CD4-positive, alpha-beta T cell treated with Interleukin-10 for 1 hour (primary cell): ENCODE measurements around the gene SCG2.

Experiments
- DNase-seq: peaks from one replicate; pipeline ENCODE4 v3.0.0-alpha.2; 2020

Gene SCG2, protein sequence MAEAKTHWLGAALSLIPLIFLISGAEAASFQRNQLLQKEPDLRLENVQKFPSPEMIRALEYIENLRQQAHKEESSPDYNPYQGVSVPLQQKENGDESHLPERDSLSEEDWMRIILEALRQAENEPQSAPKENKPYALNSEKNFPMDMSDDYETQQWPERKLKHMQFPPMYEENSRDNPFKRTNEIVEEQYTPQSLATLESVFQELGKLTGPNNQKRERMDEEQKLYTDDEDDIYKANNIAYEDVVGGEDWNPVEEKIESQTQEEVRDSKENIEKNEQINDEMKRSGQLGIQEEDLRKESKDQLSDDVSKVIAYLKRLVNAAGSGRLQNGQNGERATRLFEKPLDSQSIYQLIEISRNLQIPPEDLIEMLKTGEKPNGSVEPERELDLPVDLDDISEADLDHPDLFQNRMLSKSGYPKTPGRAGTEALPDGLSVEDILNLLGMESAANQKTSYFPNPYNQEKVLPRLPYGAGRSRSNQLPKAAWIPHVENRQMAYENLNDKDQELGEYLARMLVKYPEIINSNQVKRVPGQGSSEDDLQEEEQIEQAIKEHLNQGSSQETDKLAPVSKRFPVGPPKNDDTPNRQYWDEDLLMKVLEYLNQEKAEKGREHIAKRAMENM

DNA sequence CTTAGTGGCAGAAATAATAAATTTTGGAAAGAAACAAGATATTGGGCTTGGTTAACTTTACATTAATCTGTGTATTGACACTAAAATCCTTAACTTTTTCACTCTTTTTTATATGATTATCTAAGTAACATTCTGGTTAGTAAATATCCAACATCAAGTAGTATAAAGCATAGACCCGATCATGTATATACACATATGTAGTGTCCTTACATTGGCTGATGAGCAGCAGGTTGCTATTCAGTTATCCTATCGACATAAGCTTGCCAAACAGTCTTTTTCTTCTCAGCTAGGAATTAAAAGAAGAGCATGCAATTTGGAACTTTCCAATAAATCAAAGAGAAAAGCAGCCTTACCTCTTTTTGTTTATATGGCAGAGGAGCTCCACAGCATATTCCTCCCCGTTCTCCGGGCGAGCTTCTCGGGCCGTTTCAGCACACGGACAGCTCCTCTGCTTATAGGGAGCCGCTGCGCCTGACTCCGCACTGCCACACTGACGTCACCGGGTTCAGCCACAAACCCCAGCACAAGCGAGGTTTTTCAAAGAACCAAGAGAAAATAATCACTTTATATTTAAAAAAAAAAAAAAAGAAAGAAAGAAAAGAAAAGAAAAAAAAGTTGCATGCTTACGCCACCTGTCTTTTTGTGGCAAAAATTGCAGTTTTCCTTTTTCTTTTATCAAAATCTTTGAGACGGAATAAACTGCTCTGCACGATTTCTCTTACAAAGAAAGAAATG, at the start of gene SCG2:
TSS of gene SCG2 (minus strand) at position 430 of the 735 bp plus-strand sequence. CDS start 3,079 bp downstream, outside the sequence.
- peak; percentile 5 for DNase-seq

DNA sequence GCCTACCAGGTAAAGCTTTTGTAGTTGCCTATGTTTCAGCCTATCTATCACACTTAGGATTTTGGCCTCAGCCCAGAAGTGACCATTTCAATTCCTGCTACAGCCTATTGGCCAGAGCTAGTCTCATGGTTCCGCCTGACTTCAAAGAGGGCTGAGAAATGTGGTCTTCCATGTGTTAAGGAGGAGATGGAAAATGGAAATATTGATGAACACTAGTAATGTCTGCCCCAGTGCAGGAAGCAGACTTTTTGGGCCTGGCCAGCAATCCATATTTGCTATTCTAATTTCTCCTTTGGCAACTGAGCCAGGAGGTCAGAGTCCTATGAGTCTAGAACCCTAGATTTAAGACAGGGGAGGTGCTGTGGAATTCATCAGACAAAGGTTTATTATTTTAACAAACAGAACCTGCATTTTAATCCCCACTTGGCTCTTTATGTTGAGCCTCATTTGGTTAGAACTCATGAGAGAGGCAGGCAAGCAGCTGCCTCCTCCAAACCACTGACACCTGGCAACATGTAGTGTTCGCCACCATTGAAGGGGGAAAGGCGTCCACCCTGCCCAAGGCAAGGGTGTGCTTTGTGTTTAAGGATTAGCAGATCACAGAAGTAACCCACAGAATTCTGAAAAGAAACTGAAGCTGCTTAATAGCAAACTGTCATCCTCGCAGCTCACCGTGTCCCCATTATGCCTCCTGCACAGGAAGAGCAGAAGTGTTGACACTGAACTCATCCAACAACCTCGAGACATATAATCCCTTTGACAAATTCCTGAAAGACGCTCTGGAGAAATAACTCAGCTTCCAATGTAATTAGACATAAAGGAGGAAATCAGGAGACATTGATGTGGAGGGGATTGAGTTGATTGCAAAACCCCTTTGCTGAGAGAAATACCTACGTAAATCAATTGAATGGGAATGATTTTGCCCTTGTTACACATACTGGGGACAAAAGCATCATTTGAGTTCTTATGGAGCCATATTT, 47.7 kb upstream of the SCG2 start:
- no peak for DNase-seq

DNA sequence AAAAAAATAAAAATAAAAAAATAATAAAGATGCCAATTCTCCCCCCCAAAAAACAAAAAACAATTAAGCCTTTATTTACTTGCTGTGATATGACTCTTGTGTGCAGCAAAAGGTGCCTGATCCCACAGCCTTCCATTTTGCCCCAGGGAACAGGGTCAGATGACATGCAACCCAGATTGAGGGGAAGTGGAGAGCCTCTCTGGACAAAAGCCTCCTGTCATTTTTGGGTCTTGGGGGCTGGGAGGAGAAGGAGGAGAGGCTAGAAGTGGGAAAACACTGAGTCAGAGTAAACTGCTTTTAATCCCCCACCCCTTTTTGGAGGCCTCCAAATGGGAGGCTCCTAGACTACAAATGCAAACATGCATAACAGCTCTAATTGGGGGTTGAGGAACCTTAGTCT, 46.6 kb upstream of the SCG2 start:
- no peak for DNase-seq

- no peak for DNase-seq
Observed at GRCh38 chr2:223647258-223647952, 45.2 kb upstream of the SCG2 start.

GRCh38 chr2:223644136-223644535, 42.0 kb upstream of the SCG2 start:
- no peak for DNase-seq

DNA sequence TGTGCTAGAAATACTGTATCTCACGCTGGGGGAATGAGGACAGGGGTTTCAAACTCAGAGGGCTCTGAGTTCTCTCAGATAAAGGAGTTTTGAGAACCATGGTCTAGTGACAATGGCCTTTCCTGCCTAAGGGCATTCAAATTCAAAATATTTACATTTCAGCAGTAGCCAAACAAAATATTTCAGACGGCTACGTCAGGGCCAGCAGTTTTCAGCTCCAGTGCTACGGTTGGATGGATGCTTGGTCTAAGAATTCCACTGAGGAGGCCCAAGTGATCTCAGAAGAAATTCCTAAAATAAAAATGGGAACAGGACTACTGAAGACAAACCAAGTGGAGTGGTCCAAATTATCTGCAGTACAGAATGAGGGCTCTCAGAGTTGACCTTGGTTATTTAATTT, 41.1 kb upstream of the SCG2 start:
- DNase-seq: no peak

- no peak for DNase-seq
Observed at GRCh38 chr2:223642506-223642905, 40.3 kb upstream of the SCG2 start.

DNA sequence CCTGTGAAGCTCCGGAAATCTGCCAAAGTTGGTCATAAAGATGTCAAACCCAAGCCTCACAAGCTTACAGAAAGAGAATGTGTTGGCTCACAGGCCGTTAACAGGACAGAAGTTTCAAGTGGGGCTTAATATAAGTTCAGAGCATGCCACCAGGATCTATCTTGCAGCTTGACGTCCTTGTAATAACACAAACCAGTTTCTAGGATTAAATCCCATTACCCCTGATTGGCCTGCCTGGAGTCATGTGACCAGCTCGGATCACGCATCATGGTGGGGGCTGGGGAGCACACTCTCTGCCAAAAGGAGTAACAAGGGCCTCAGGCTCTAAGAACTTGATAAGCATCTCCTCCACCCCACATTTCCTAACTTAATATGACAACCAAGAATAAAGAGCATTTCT, 38.9 kb upstream of the SCG2 start:
- no peak for DNase-seq

DNA sequence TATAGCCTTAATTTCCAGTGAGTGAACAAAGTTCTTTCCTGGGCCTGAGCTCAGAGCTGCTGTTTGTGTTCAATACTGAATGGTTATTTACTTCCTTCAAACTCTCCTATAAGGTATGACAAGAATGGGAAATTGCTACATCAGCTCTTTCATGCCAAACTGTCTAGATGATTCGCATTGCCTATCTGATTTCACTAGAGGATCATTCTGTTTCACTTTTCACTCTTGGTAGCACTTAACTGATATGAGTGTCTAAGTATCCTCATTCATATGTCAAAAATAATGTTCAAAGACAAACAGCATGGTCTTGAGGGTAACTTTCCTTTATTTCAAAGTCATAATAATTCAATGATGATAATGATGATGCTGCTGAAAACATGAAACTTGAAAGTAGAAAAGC, 32.9 kb upstream of the SCG2 start:
- no peak for DNase-seq

DNA sequence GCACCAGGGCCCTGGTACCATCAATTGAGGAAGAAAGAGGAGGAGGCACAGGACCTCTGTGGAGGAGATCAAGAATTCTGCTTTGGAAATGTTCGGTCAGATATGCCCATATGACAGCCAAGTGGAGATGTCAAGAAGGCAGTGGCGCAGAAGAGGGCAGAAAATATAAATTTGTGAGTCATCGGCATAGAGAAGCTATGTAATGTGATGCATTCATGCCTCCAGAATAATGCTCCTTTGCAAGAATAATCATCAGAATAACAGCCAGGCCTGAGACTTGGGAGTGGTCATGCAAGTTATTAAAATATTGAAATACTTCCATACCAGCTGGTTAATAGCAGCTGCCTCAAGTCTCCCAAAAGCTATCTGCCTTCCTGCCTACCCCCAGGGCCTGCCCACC, 32.1 kb upstream of the SCG2 start:
- DNase-seq: no peak

- DNase-seq: no peak
Observed at GRCh38 chr2:223633656-223634055, 31.5 kb upstream of the SCG2 start.

- no peak for DNase-seq
Observed at GRCh38 chr2:223632826-223633225, 30.7 kb upstream of the SCG2 start.

DNA sequence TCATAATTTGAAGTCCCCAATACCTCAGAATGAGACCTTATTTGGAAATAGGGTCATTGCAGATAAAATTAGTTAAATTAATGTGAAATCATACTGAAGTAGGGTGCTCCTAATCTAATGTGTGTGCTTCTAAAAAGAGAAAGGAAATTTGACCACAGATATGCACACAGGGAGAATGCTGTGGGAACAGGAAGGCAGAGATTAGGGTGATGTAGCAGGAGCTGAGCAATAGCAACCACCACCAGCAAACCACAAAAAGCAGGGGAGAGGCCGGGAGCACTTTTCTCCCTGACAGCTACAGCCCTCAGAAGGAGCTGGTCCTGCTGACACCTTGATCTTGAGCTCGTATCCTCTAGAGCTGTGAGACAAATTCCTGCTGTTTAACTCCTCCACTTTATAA, 24.6 kb upstream of the SCG2 start:
- DNase-seq: no peak

- no peak for DNase-seq
Observed at GRCh38 chr2:223625652-223626051, 23.5 kb upstream of the SCG2 start.

DNA sequence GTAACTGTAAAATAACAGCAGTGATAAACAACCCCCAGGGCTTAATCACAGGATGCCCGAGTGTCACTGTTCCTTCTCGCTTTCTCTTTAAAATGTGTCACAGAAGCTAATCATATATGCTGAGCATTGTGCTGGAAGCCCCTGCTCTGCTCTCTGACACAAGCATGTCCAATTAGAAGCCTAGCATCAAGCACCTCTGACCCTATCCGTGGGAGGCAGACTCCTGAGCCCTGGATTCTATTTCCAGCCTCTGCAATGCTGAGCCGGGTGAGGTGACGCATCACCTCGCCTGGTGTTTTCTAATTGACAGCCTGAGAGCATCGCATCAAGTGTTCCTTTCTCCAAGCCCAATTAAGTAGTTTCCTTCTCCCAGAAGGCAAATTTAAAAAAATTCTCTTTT, 19.7 kb upstream of the SCG2 start:
- no peak for DNase-seq

- DNase-seq: no peak
Observed at GRCh38 chr2:223619486-223620129, 17.4 kb upstream of the SCG2 start.

DNA sequence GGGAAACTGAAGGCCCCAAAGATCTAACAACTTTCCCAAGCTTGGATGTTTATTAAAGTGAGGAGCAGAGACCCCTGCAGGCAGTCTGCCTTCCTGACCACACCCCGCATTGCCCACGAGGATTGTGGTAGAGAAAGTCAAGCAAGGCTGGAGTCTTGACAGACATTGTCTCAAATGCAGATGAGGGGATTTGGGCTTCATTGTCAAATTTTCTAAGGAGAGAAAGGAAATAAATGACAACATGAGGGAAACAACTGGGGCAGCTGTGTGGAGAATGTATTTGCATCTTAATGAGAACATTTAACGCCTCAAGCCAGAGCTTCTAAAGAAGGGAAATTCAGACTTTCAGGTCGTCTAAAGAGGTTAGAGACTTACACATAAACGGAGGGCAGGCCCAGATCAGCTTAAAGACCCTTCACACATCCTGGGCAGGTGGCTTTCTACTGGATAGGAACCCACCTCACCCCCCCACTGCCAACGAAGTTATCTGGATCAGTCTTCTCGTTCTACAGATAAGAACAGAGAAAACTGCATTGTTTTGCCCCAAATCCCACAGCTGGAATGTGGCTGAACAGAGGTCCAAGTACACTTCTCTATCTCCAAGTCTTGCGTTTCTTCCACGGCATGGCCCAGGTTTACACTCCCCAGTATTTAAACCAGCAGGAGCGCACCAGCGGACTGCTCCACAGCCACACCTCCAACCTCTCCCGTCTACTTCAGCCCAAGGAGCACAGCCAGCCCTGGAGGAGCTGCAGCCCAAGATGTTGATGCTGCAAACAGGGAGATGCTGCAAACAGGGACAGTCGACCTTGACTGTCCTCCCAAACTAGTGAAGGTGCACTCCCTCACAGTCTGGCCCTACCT, 16.2 kb upstream of the SCG2 start:
- DNase-seq: no peak

DNA sequence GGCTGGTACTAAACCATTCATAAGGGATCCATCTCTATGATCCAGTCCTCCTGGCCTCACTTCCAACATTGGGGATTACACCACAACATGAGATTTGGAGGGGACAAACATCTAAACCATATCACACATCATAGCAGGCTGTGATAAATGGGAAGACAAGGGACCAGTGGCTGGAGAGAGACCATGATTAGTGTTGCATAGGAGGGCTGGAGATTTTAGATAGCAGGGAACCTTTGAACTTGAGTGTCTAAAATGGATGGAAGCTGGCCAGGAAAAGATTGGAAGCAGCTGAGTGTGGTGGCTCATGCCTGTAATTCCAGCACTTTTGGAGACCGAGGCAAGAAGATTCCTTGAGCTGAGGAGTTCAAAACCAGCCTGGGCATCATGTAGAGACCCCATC, 12.4 kb upstream of the SCG2 start:
- no peak for DNase-seq

DNA sequence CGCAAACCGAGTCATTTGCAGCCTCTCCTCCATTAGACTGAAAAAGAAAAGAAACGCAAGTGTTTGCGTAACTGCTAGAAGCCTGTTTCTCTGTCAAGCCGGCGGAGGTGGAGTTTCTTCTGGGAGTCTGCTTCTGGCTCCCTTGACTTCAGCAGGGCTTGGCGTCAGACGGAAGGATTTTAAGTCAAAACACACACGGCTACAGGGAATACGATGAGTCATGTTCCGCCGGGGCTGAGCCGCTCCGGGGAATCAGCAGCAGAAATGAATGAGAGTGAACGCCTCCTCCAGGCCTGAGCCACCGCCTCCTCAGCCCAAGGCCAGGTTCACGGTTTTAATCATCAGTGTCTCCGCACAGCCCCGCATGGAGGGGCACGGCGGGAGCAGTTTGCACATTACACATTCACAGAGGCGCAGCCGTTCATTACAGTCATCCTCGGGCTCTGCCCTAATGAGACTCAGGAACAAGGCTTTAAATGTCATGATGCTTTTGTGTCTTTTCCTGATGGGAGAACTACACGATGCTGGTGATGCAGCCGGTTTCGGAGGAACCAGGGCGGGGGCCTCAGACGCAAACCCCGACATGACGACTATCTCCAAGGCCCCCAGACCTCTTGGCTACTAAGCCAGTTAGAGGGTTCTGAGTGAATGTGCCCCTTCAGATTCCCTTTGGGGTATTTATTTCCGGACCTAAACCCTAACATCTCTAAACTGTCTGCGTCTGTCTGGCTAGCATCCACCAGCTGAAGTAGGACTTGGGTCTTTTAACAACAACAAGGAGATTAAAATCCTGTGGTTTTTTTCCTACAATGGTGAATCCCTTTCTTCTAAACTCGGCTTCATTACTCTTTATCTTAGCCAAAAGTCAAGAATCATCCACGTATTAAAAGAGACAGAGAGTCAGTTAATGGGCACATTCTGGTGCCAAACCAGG, 11.1 kb upstream of the SCG2 start:
- DNase-seq: no peak
